B cell (primary cell): ENCODE results near the gene MAP1LC3B2. TPM values are rescaled to one million over a fixed set of nuclear protein-coding genes. Genes with fewer than 3 reads are reported as not detected.

ENCODE experiments used
- ATAC-seq: fragments of 200-7000 bp; cut with Tn5 transposase; one replicate; pipeline ENCODE4 v1.10.0; 2021; ENCODE audit warnings: low read depth, mild to moderate bottlenecking, moderate number of reproducible peaks, moderate library complexity
- CTCF ChIA-PET: fragments of 350-600 bp; sonication (Branson Sonifier 250); formaldehyde crosslinking; loops from one replicate; lab custom pipeline; 2021; ENCODE audit warnings: antibody characterized with exemption, inconsistent platforms; lab: Charles Lee
- POLR2A ChIA-PET: fragments of 350-600 bp; sonication (Branson Sonifier 250); formaldehyde crosslinking; loops from one replicate; lab custom pipeline; 2021; ENCODE audit warnings: antibody characterized with exemption; lab: Charles Lee
- DNase-seq: peaks from one replicate; pipeline ENCODE4 v3.0.0; 2013
- H2AFZ ChIP-seq: 2 replicates; pipeline ENCODE4 v1.6.1; 2012; ENCODE audit warnings: mild to moderate bottlenecking, low read depth, low read length; ENCODE audit not compliant: insufficient read depth, poor library complexity, severe bottlenecking
- H3K27ac ChIP-seq, 2 donors: 1 replicate in 1 of 2; 2 replicates in 1 of 2; pipeline ENCODE4 v1.5.1; 2012 to 2013; ENCODE audit warnings: low read length in 2 of 2, mild to moderate bottlenecking in 2 of 2, moderate library complexity in 1 of 2
- H3K27me3 ChIP-seq, 4 experiments: fragments of 200-600 bp in 1 of 4; sonication (generic) in 1 of 4; replicated peaks in 1 of 4; 1 replicate in 2 of 4; 2 replicates in 2 of 4; pipeline versions ENCODE4 v1.6.1 to v1.7.0; 2013 to 2016; ENCODE audit warnings: low read length in 3 of 4, mild to moderate bottlenecking in 2 of 4, mixed read lengths in 1 of 4, moderate library complexity in 1 of 4; ENCODE audit not compliant: insufficient read depth in 4 of 4, control insufficient read depth in 3 of 4; ENCODE audit errors: control extremely low read depth in 1 of 4
- H3K36me3 ChIP-seq, 2 experiments: replicated peaks in 1 of 2; 1 replicate in 1 of 2; 2 replicates in 1 of 2; pipeline versions ENCODE4 v1.6.1 to v1.7.1; 2013; ENCODE audit warnings: low read length in 1 of 2; ENCODE audit not compliant: insufficient read depth in 2 of 2, control insufficient read depth in 1 of 2; ENCODE audit errors: control extremely low read depth in 1 of 2, extremely low read depth in 1 of 2
- H3K4me1 ChIP-seq, 2 donors: fragments of 200-600 bp in 1 of 2; sonication (generic) in 1 of 2; 1 replicate in 1 of 2; 2 replicates in 1 of 2; pipeline versions ENCODE4 v1.5.1 to v1.6.1; 2013 to 2017; ENCODE audit warnings: low read length in 2 of 2; ENCODE audit not compliant: control insufficient read depth in 2 of 2, insufficient read depth in 2 of 2
- H3K4me2 ChIP-seq: replicated peaks from 2 replicates; pipeline ENCODE3; 2012; ENCODE audit warnings: mild to moderate bottlenecking, low read depth, low read length; ENCODE audit not compliant: poor library complexity, severe bottlenecking
- H3K4me3 ChIP-seq, 5 experiments: fragments of 200-600 bp in 1 of 5; sonication (generic) in 1 of 5; 1 replicate in 3 of 5; 2 replicates in 2 of 5; pipeline versions ENCODE4 v1.5.1 to v1.7.0; 2011 to 2016; ENCODE audit warnings: low read length in 4 of 5, mild to moderate bottlenecking in 4 of 5, low read depth in 2 of 5, control low read depth in 1 of 5, moderate library complexity in 1 of 5; ENCODE audit not compliant: insufficient read depth in 1 of 5; ENCODE audit errors: control extremely low read depth in 1 of 5, extremely low read depth in 1 of 5
- H3K79me2 ChIP-seq: fragments of 200-600 bp; sonication (generic); one replicate; pipeline ENCODE4 v1.6.0; 2016; ENCODE audit warnings: low read length; ENCODE audit not compliant: control insufficient read depth, insufficient read depth
- H3K9ac ChIP-seq: fragments of 200-600 bp; sonication (generic); 2 replicates; pipeline ENCODE4 v1.6.1; 2017; ENCODE audit warnings: mild to moderate bottlenecking, low read length, moderate library complexity
- H3K9me3 ChIP-seq, 3 donors: one replicate each; pipeline versions ENCODE4 v1.6.1 to v1.7.1; 2013; ENCODE audit warnings: low read length in 2 of 3; ENCODE audit not compliant: control insufficient read depth in 2 of 3, insufficient read depth in 1 of 3; ENCODE audit errors: control extremely low read depth in 1 of 3
- H4K20me1 ChIP-seq: 2 replicates; pipeline ENCODE4 v1.6.0; 2012; ENCODE audit warnings: mild to moderate bottlenecking, low read length; ENCODE audit not compliant: insufficient read depth, control insufficient read depth, poor library complexity, severe bottlenecking
- H3K27ac Mint-ChIP-seq: one replicate; pipeline ENCODE4 v1.8.0; 2021; ENCODE audit warnings: mixed read lengths
- H3K27me3 Mint-ChIP-seq: one replicate; pipeline ENCODE4 v1.8.0; 2021; ENCODE audit warnings: mixed read lengths
- H3K4me1 Mint-ChIP-seq: one replicate; pipeline ENCODE4 v1.8.0; 2021; ENCODE audit warnings: mixed read lengths
- H3K4me3 Mint-ChIP-seq: one replicate; pipeline ENCODE4 v1.8.0; 2021; ENCODE audit warnings: mixed read lengths
- H3K9me3 Mint-ChIP-seq: one replicate; pipeline ENCODE4 v1.8.0; 2022; ENCODE audit warnings: mixed read lengths; ENCODE audit not compliant: insufficient read depth
- CTCF ChIP-seq: fragments of 200-600 bp; IDR thresholded peaks from one replicate; pipeline ENCODE4 v1.8.0; 2022; ENCODE audit warnings: antibody characterized with exemption, mild to moderate bottlenecking
- EZH2 ChIP-seq: IDR thresholded peaks from 2 replicates; pipeline ENCODE4 v1.6.1; 2012; ENCODE audit warnings: borderline replicate concordance, low read depth, mild to moderate bottlenecking, moderate library complexity, low read length; ENCODE audit not compliant: insufficient read depth, poor library complexity, severe bottlenecking
- WGBS: methylation state at CpG from one replicate; pipeline ENCODE4 v1.1.5; 2013; ENCODE audit warnings: missing lambda C conversion rate; ENCODE audit not compliant: insufficient coverage; 5-methylcytosine and 5-hydroxymethylcytosine counted together
- intact Hi-C: fragments of 100-400 bp; cut with micrococcal nuclease; formaldehyde crosslinking; loops from one replicate; pipeline ENCODE4 v1.10.0; 2022
- polyA plus RNA-seq: library from polyadenylated mRNA; depleted of rRNA; stranded (reverse); fragments of >200 nt; gene quantifications from 2 replicates; pipeline ENCODE4 v1.2.3, GENCODE V29; 2012
- total RNA-seq, 2 donors: library from RNA; stranded (reverse); fragments of 120-200 nt in 1 of 2; gene quantifications; 1 replicate in 1 of 2; 2 replicates in 1 of 2; pipeline versions ENCODE4 v1.2.3 to v1.2.4, GENCODE V29; 2013 to 2022

MAP1LC3B2 gene
- total and polyA plus RNA-seq, 2 donors (not counting 1 experiment from before 2014, with no cell fraction given) = 0.28 to 1.0 TPM

- peaks cover 8 to 11% of the 10 kb centered on the region in 2 donors for H3K4me1 ChIP-seq
- intact Hi-C loops = no loop called here
- no peaks in the 10 kb centered on the region for H3K9me3 ChIP-seq
- no peak overlapping the region for H3K4me3 Mint-ChIP-seq
- no peaks in the 10 kb centered on the region for H3K36me3 ChIP-seq
- H3K4me2 ChIP-seq = no peak overlapping the region
- H2AFZ ChIP-seq = no peak overlapping the region
- H4K20me1 ChIP-seq = no peaks in the 10 kb centered on the region
- ChIA-PET CTCF (interaction anchor here (1.2 to 1.6 kb wide), 4 partner anchors 275 to 609 kb away, joined by 3 to 4 read pairs (median 3); no protein-coding TSS in a partner anchor), POLR2A (no interaction called here)
- H3K4me3 ChIP-seq = no peak overlapping the region
- peaks cover 14% of the 10 kb centered on the region for H3K4me1 Mint-ChIP-seq
- ATAC-seq (no peak), DNase-seq (no peak)
- H3K9me3 Mint-ChIP-seq = no peaks in the 10 kb centered on the region
- WGBS = 100% methylated on average over 3 of the region's 6 CpGs
- H3K79me2 ChIP-seq = no peaks in the 10 kb centered on the region
- no peak overlapping the region for H3K27ac ChIP-seq
- H3K27me3 Mint-ChIP-seq = peaks cover 7% of the 10 kb centered on the region
- H3K27ac Mint-ChIP-seq = no peak overlapping the region
- no peak overlapping the region for H3K9ac ChIP-seq
- no peak for TF ChIP-seq EZH2
- TF ChIP-seq CTCF = no peak
- peaks cover 0 to 9% (median 3%) of the 10 kb centered on the region in 4 experiments for H3K27me3 ChIP-seq
Measured at GRCh38 chr12:116607039-116607438, 47.9 kb downstream of the MAP1LC3B2 start.

- H3K4me3 ChIP-seq = no peak overlapping the region
- 74% methylated on average over 7 of the region's 8 CpGs for WGBS
- no peaks in the 10 kb centered on the region for H3K79me2 ChIP-seq
- H3K4me1 ChIP-seq = peaks cover 8 to 11% of the 10 kb centered on the region in 2 donors
- H3K4me2 ChIP-seq = no peak overlapping the region
- Mint-ChIP-seq H3K9me3 (no peaks in the 10 kb centered on the region), H3K4me3 (no peak overlapping the region), H3K27me3 (peaks cover 7% of the 10 kb centered on the region), H3K4me1 (peaks cover 14% of the 10 kb centered on the region), H3K27ac (no peak overlapping the region)
- no peak overlapping the region for H3K27ac ChIP-seq
- CTCF ChIA-PET = interaction anchor here (0.7 to 3.0 kb wide), 12 partner anchors 10 to 617 kb away, joined by 3 to 16 read pairs (median 4); no protein-coding TSS in a partner anchor
- intact Hi-C loops = no loop called here
- peak; percentile 57 for DNase-seq
- POLR2A ChIA-PET = no interaction called here
- no peaks in the 10 kb centered on the region for H4K20me1 ChIP-seq
- ATAC-seq = no peak
- H3K9ac ChIP-seq = no peak overlapping the region
- no peak overlapping the region for H2AFZ ChIP-seq
- peaks cover 0 to 5% (median 0%) of the 10 kb centered on the region in 4 experiments for H3K27me3 ChIP-seq
- no peaks in the 10 kb centered on the region for H3K9me3 ChIP-seq
- TF ChIP-seq CTCF (peak; percentile 50), EZH2 (no peak)
- no peaks in the 10 kb centered on the region for H3K36me3 ChIP-seq
Measured at GRCh38 chr12:116609319-116610114, 50.3 kb downstream of the MAP1LC3B2 start.
